Measurements from ENCODE around the gene TSPAN12. TPM values are rescaled to one million over a fixed set of nuclear protein-coding genes. Genes with fewer than 3 reads are reported as not detected.

The TSPAN12 gene
- total and polyA plus RNA-seq, 2 experiments from 2014 or later = 3.7 to 9.3 TPM

DNA sequence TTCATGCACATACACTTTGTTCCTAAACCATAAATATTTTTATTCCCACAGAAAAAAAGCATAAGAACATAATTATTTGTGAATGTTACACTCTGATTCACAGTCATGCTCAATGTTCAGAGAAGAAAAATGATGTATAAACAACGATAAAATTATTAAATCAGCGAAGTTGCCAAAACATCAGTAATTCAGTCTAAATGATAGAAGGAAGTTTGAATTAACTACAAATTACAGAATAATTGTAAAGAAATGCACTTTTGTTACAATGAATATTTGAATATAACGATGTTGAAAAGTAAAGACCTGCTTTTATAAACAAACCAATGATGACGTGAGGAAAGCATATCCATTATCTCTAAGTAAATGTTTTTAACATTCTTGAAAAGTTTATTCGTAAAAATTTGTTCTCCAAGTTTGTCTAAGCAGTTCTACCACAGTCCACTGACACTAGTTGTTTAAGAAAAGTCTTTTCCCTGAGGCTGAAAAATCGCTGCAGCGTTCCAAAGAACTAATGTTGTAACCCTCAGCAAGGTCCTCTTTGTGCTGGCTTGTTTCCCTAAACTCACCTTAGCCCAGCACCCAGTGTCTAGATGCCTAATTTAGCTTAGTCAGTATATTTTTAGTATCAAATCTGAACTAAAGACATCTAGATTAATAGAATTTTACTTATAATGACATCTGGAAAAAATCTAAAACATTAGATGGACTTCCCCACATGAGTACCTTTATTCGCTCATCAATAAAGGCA is 30.4 kb downstream of the TSPAN12 start:
- DNase-seq (ENCODE audit: low read depth in 1 of 2, low spot score in 1 of 2) = no peak
- no peak overlapping the region for H3K27ac ChIP-seq
- no peak overlapping the region for H3K4me3 ChIP-seq
- no peak for TF ChIP-seq CTCF (IDR thresholded peaks at IDR 0.05; ENCODE audit: low read depth, low read length)
- no peaks in the 10 kb centered on the region for H3K27me3 ChIP-seq
- H3K4me1 ChIP-seq (ENCODE audit: low read depth) = no peaks in the 10 kb centered on the region
- no peaks in the 10 kb centered on the region for H3K36me3 ChIP-seq
- H3K9me3 ChIP-seq (ENCODE audit: low read depth) = no peaks in the 10 kb centered on the region

GRCh38 chr7:120825576-120825975 is 32.4 kb downstream of the TSPAN12 start:
- TF ChIP-seq CTCF (IDR thresholded peaks at IDR 0.05; ENCODE audit: low read depth, low read length) = no peak
- no peak overlapping the region for H3K4me3 ChIP-seq
- H3K36me3 ChIP-seq = no peaks in the 10 kb centered on the region
- DNase-seq (ENCODE audit: low read depth in 1 of 2, low spot score in 1 of 2) = no peak
- H3K9me3 ChIP-seq (ENCODE audit: low read depth) = no peaks in the 10 kb centered on the region
- no peaks in the 10 kb centered on the region for H3K4me1 ChIP-seq (ENCODE audit: low read depth)
- H3K27me3 ChIP-seq = no peaks in the 10 kb centered on the region
- no peak overlapping the region for H3K27ac ChIP-seq

DNA sequence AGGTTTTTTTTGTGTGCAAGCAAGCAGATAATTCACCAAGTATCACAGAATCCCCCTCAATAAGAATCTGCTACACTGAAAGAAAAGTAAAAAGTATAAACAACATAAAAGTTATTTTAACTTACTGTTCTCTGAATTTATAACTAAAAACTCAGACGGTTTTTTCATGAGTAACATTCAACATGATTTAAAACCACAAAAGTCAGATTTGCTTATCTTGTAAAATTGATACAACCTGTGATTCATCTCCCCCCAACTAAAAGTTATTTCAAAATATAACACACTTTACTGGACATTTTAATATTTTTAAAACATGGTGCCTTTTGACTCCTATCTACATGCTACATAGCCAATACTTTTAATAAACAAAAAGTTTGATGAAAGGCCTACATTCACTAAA is 32.8 kb downstream of the TSPAN12 start:
- H3K27me3 ChIP-seq = no peaks in the 10 kb centered on the region
- TF ChIP-seq CTCF (IDR thresholded peaks at IDR 0.05; ENCODE audit: low read depth, low read length) = no peak
- DNase-seq (ENCODE audit: low read depth in 1 of 2, low spot score in 1 of 2) = no peak
- no peak overlapping the region for H3K4me3 ChIP-seq
- H3K36me3 ChIP-seq = no peaks in the 10 kb centered on the region
- no peaks in the 10 kb centered on the region for H3K9me3 ChIP-seq (ENCODE audit: low read depth)
- no peaks in the 10 kb centered on the region for H3K4me1 ChIP-seq (ENCODE audit: low read depth)
- H3K27ac ChIP-seq = no peak overlapping the region

- no peak for TF ChIP-seq CTCF (IDR thresholded peaks at IDR 0.05; ENCODE audit: low read depth, low read length)
- no peaks in the 10 kb centered on the region for H3K4me1 ChIP-seq (ENCODE audit: low read depth)
- no peak overlapping the region for H3K4me3 ChIP-seq
- H3K27me3 ChIP-seq = no peaks in the 10 kb centered on the region
- DNase-seq (ENCODE audit: low read depth in 1 of 2, low spot score in 1 of 2) = no peak
- H3K36me3 ChIP-seq = no peaks in the 10 kb centered on the region
- H3K27ac ChIP-seq = no peak overlapping the region
- H3K9me3 ChIP-seq (ENCODE audit: low read depth) = no peaks in the 10 kb centered on the region
Measured at GRCh38 chr7:120819861-120820260, 38.1 kb downstream of the TSPAN12 start.

- Histone ChIP-seq H3K27me3 (no peaks in the 10 kb centered on the region), H3K4me3 (no peak overlapping the region), H3K27ac (no peak overlapping the region), H3K4me1 (ENCODE audit: low read depth) (no peaks in the 10 kb centered on the region), H3K9me3 (ENCODE audit: low read depth) (no peaks in the 10 kb centered on the region), H3K36me3 (no peaks in the 10 kb centered on the region)
- DNase-seq (ENCODE audit: low read depth in 1 of 2, low spot score in 1 of 2) = no peak
- no peak for TF ChIP-seq CTCF (IDR thresholded peaks at IDR 0.05; ENCODE audit: low read depth, low read length)
Measured at GRCh38 chr7:120817851-120818250, 40.1 kb downstream of the TSPAN12 start.

All from cardiac muscle cell (in vitro differentiated cells and primary cell).